NCI-H1930 (cell line): Measurements from ENCODE around the gene RANBP17.
"Not testable (repeated sequence)": the region's sequence is repeated elsewhere in the genome, so short reads cannot be mapped to it uniquely, and the experiment has no call there.

Source experiments
- DNase-seq, 2 experiments: peaks; one replicate each; lab custom pipeline; 2025; lab: John Stamatoyannopoulos, UW

The RANBP17 gene

GRCh38 chr5:170861917-170862766, at the start of gene RANBP17:
Gene RANBP17 (plus strand): TSS chr5:170862018.
- peak; percentile 21 to 39 for DNase-seq

GRCh38 chr5:170813231-170813630, 48.6 kb upstream of the RANBP17 start:
- DNase-seq = no peak

DNA sequence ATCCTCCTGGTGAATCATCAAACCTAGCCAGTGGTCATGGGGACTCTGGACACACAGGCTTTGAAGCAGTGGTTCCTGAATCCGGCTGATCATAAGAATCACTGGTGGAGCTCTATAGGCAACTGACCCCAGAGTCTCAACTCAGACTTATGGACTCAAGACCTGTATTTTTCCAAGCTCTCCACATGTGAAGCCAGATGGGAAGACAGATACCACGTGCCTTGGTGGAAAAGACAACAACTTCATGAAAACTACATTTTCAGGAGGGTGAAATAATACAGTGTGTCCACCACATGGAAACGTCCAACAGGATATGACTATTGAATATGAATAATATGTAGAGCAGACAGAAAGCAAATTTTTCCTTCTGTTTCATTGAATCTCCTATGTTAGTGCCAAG, 44.6 kb upstream of the RANBP17 start:
- no peak for DNase-seq

GRCh38 chr5:170818232-170818631, 43.6 kb upstream of the RANBP17 start:
- DNase-seq = no peak

DNA sequence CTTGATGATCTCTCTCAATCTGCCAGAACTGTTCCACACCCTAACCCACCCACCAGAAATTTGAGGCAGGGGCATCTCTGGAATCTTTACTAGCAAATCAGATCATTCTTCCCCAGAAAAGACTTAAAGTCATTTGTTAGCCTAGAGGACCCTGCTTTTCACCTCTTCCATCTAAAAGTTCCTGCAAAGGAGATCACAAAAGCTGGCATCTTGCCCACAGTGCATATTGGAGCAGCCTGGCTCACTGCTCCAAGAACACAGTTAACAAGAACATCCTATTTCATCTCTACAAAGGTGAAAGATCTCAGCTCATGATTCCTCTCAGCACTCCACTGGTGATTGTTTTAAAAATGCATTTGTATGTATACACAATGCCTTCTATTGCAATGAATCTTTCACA, 42.0 kb upstream of the RANBP17 start:
- no peak for DNase-seq

DNA sequence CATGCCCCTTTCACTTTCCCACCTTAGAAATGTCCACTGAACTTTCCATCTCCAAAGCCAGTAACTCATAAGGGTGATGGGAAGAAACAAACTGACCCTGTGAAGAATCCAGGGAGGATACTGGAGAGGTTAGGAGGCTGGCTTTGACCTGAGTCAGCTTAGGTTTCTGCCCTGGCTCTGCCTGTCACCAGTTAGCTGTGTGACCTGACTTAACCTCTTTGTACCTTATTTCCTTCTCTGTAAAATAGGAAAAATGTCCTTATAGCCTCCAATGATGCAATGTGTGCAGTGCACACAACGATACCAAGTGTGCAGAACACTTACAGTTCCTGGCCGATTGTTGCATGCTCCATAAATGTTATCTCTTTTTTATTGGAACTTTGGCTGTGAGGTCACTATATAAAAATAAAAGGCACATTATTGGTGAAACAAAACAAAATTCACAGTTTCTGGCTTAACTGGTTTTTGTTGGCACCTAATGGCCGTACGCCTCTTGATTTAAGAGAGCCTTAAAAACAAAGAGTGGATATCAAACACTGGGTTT, 40.5 kb upstream of the RANBP17 start:
- DNase-seq = no peak

GRCh38 chr5:170826117-170826516, 35.7 kb upstream of the RANBP17 start:
- DNase-seq = no peak

DNA sequence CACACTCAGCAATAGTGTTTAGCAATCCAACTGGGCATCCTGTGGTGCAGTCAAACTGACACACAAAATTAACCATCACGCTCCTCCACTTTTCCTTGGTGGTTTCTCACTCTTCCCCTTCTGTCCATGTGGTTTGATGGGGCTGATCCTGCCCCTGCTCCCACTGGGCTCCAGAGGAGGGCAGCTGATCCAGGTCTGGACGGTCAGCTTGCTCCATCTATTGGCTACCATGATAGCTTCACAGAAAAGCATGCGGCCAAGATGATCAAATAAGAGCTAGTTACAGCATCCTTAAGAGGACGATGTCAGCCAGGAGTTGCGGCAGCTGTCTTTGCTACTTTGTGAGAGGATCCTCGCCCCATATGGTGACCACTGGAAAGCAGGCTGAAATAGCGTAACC, 29.6 kb upstream of the RANBP17 start:
- DNase-seq = no peak

GRCh38 chr5:170833981-170834380, 27.8 kb upstream of the RANBP17 start:
- not testable (repeated sequence) for DNase-seq

GRCh38 chr5:170836226-170836625, 25.6 kb upstream of the RANBP17 start:
- no peak for DNase-seq

DNA sequence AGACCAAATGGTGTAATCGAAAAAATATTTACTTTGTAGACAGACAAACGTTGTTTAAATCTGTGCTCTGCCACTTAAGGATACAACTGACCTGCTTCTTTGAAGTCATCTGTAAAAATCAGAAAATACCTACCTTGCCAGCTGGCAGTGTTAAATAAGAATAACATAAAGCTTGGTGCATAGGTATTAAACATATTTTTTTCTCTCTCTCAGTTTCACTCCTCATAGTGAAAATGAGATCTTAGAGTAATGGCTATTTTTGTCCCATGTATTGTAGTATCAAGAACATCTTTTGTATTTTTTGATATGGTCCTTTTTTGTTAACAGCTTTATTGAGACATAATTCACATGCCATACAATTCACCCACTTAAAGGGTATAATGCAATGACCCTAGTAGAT, 17.9 kb upstream of the RANBP17 start:
- no peak for DNase-seq

- no peak for DNase-seq
These were observed 17.2 kb upstream of the RANBP17 start for GRCh38 chr5:170844651-170845050.

DNA sequence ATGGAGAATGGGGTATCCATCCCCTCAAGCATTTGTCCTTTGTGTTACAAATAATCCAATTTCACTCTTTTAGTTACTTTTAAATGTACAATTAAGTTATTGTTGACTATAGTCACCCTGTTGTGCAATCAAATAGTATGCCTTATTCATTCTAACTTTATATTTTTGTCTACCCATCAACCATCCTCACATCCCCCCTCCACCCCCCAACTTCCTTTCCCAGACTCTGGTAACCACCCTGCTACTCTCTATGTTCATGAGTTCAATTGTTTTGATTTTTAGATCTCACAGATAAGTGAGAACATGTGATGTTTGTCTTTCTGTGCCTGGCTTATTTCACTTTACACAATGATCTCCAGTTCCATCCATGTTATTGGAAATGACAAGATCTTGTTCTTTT, 15.4 kb upstream of the RANBP17 start:
- no peak for DNase-seq

DNA sequence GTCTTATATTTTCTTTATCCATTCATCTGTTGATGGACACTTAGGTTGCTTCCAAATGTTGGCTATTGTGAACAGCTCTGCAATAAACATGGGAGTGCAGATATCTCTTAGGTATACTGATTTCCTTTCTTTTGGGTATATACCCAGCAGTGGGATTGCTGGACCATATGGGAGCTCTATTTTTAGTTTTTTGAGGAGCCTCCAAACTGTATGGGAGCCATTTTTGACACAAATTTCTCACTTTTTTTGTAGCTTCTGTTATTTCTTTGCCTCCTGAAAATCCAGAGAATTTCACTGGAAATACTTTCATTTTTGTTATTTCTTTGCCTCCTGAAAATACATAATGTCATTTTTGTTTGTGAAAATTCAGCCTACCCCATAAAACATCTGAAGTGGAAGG, 15.0 kb upstream of the RANBP17 start:
- no peak for DNase-seq

GRCh38 chr5:170848033-170848432, 13.8 kb upstream of the RANBP17 start:
- no peak for DNase-seq

DNA sequence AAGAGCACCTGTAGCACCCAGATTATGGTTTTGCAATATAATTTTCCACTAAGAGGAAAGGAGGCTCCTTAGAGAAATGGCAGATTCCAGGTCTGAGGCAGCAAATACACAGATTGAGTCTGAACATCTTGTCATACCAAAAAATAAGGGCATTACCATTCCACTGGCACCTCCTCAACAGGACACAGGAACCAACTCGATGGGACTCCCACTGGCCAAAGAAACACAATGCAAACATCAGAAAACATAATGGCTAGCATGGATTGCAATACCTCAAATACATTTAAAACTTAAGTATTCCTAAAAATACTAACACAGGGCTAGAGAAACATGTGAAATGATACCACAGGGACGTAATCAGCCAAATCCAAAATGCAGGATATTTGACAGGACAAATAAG, 12.4 kb upstream of the RANBP17 start:
- no peak for DNase-seq

GRCh38 chr5:170854566-170854965, 7.3 kb upstream of the RANBP17 start:
- no peak for DNase-seq

DNA sequence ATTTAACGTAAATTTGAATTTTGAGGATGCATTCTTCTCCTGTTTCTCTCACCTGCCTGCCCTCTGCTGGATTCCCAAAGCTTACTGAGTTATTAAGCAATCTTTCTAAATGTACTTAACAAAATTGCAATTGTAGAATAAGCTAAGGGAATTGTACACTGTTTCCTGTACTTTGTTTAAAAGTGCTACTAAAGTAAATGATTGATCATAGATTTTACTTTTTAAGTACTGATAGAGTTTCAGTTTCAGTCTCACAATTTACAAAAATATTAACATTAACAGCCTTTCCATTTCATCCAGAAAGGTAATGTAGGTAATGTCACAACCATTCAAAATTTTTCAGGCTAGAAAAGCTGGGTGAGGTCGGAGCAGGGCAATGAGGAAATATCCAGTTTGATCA, 4.8 kb upstream of the RANBP17 start:
- no peak for DNase-seq

- no peak for DNase-seq
These were observed 1.4 kb upstream of the RANBP17 start for GRCh38 chr5:170860415-170860814.

GRCh38 chr5:170860818-170861666, 776 bp upstream of the RANBP17 start:
- DNase-seq = no peak

GRCh38 chr5:170861667-170861916, 226 bp upstream of the RANBP17 start:
- no peak for DNase-seq

- DNase-seq = no peak
These were observed 1.8 kb downstream of the RANBP17 start for GRCh38 chr5:170863646-170864045.

GRCh38 chr5:170865622-170866021, 3.8 kb downstream of the RANBP17 start:
- no peak for DNase-seq
